Hepatocyte (in vitro differentiated cells): Measurements from ENCODE around the gene TBX5. TPM values are rescaled to one million over a fixed set of nuclear protein-coding genes. Genes with fewer than 3 reads are reported as not detected.

ENCODE experiments used
- DNase-seq: peaks from one replicate; pipeline ENCODE4 v3.0.0-alpha.2; 2016; ENCODE audit warnings: low spot score
- H2AFZ ChIP-seq: fragments of 200-600 bp; sonication (generic); 2 replicates; pipeline ENCODE4 v1.6.0; 2016; ENCODE audit warnings: antibody characterized with exemption, mild to moderate bottlenecking
- H3K27ac ChIP-seq: fragments of 200-600 bp; sonication (generic); 2 replicates; pipeline ENCODE4 v1.5.1; 2016; ENCODE audit warnings: mild to moderate bottlenecking
- H3K27me3 ChIP-seq: fragments of 200-600 bp; sonication (generic); 2 replicates; pipeline ENCODE4 v1.6.1; 2016
- H3K36me3 ChIP-seq: fragments of 200-600 bp; sonication (generic); replicated peaks from 2 replicates; pipeline ENCODE4 v1.5.1; 2016; ENCODE audit warnings: low read depth; ENCODE audit not compliant: insufficient read depth
- H3K4me1 ChIP-seq: fragments of 200-600 bp; sonication (generic); 2 replicates; pipeline ENCODE4 v1.5.1; 2016; ENCODE audit warnings: mild to moderate bottlenecking, moderate library complexity; ENCODE audit not compliant: insufficient read depth
- H3K4me2 ChIP-seq: fragments of 200-600 bp; sonication (generic); 2 replicates; pipeline ENCODE4 v1.6.0; 2016
- H3K4me3 ChIP-seq: fragments of 200-600 bp; sonication (generic); 2 replicates; pipeline ENCODE4 v1.5.1; 2016; ENCODE audit warnings: mild to moderate bottlenecking
- H3K79me2 ChIP-seq: fragments of 200-600 bp; sonication (generic); 2 replicates; pipeline ENCODE4 v1.6.0; 2017; ENCODE audit warnings: mild to moderate bottlenecking
- H3K9me2 ChIP-seq: fragments of 200-600 bp; sonication (generic); replicated peaks from 2 replicates; pipeline ENCODE4 v1.6.0; 2017; ENCODE audit warnings: mild to moderate bottlenecking; ENCODE audit not compliant: insufficient read depth
- H3K9me3 ChIP-seq: fragments of 200-600 bp; sonication (generic); 2 replicates; pipeline ENCODE4 v1.5.1; 2016; ENCODE audit warnings: low read depth, mild to moderate bottlenecking
- H4K20me1 ChIP-seq: fragments of 200-600 bp; sonication (generic); 2 replicates; pipeline ENCODE4 v1.6.0; 2016; ENCODE audit warnings: mild to moderate bottlenecking; ENCODE audit not compliant: insufficient read depth, poor library complexity, severe bottlenecking
- CTCF ChIP-seq: fragments of 200-600 bp; sonication (generic); IDR thresholded peaks from 2 replicates; pipeline ENCODE4 v1.5.1; 2016; ENCODE audit warnings: antibody characterized with exemption, mild to moderate bottlenecking; ENCODE audit not compliant: poor library complexity
- EZH2 ChIP-seq: fragments of 200-600 bp; sonication (generic); IDR thresholded peaks from 2 replicates; pipeline ENCODE4 v1.6.1; 2016; ENCODE audit warnings: antibody characterized with exemption, mild to moderate bottlenecking, borderline replicate concordance
- EZH2phosphoT487 ChIP-seq: fragments of 200-600 bp; sonication (generic); IDR thresholded peaks from one replicate; pipeline ENCODE4 v1.6.1; 2018; ENCODE audit warnings: antibody characterized with exemption, mild to moderate bottlenecking, low read depth, moderate library complexity; ENCODE audit not compliant: unreplicated experiment, severe bottlenecking
- WGBS: methylation state at CpG from one replicate; pipeline ENCODE4 v1.1.6; 2016; ENCODE audit warnings: low lambda C conversion rate; ENCODE audit errors: missing lambda C conversion rate; 5-methylcytosine and 5-hydroxymethylcytosine counted together
- polyA plus RNA-seq: library from polyadenylated mRNA; unstranded; fragments of >200 nt; fragmentation: Nextera tagmentation; extraction: Ambion mirVana; gene quantifications from 2 replicates; pipeline ENCODE4 v1.2.1, GENCODE V29; 2016
- total RNA-seq: library from RNA; depleted of rRNA; stranded (reverse); fragments of >200 nt; gene quantifications from 2 replicates; pipeline ENCODE4 v1.2.3, GENCODE V29; 2014

The TBX5 gene
- total and polyA plus RNA-seq, 2 experiments from 2014 or later = 10.8 to 12.3 TPM

GRCh38 chr12:114402084-114402717, 3.7 kb downstream of the TBX5 start:
- H4K20me1 ChIP-seq = no peaks in the 10 kb centered on the region
- peaks cover 81% of the 10 kb centered on the region for H3K79me2 ChIP-seq
- H3K27ac ChIP-seq = peak overlapping the region; percentile 93
- DNase-seq = no peak
- H3K4me2 ChIP-seq = peak overlapping the region; percentile 86
- TF ChIP-seq CTCF = no peak
- TF ChIP-seq EZH2phosphoT487 = no peak
- TF ChIP-seq EZH2 = no peak
- no peaks in the 10 kb centered on the region for H3K9me2 ChIP-seq
- no peak overlapping the region for H2AFZ ChIP-seq
- 35% methylated on average over 5 of the region's 5 CpGs for WGBS
- H3K9me3 ChIP-seq = no peaks in the 10 kb centered on the region
- H3K36me3 ChIP-seq = no peaks in the 10 kb centered on the region
- H3K4me3 ChIP-seq = peak overlapping the region; percentile 4
- peaks cover 98% of the 10 kb centered on the region for H3K27me3 ChIP-seq
- no peaks in the 10 kb centered on the region for H3K4me1 ChIP-seq

- Histone ChIP-seq H3K27ac (peak overlapping the region; percentile 93), H2AFZ (no peak overlapping the region), H3K4me1 (no peaks in the 10 kb centered on the region), H3K79me2 (peaks cover 81% of the 10 kb centered on the region), H3K36me3 (no peaks in the 10 kb centered on the region), H3K9me3 (no peaks in the 10 kb centered on the region), H4K20me1 (no peaks in the 10 kb centered on the region), H3K4me3 (no peak overlapping the region), H3K27me3 (peaks cover 98% of the 10 kb centered on the region), H3K9me2 (no peaks in the 10 kb centered on the region), H3K4me2 (peak overlapping the region; percentile 86)
- TF ChIP-seq EZH2phosphoT487 (peak; percentile 12), EZH2 (no peak), CTCF (no peak)
- WGBS = 20% methylated on average over 10 of the region's 10 CpGs
- DNase-seq = no peak
These were observed 4.4 kb downstream of the TBX5 start for GRCh38 chr12:114401328-114402083.

- WGBS = 2% methylated on average over 24 of the region's 25 CpGs
- no peaks in the 10 kb centered on the region for H3K9me2 ChIP-seq
- no peak for TF ChIP-seq EZH2phosphoT487
- TF ChIP-seq CTCF = no peak
- no peak for TF ChIP-seq EZH2
- H3K4me2 ChIP-seq = peak overlapping the region; percentile 86
- H3K27ac ChIP-seq = peak overlapping the region; percentile 93
- peaks cover under 1% of the 10 kb centered on the region for H3K4me1 ChIP-seq
- peaks cover 100% of the 10 kb centered on the region for H3K27me3 ChIP-seq
- no peaks in the 10 kb centered on the region for H3K36me3 ChIP-seq
- H2AFZ ChIP-seq = no peak overlapping the region
- no peak overlapping the region for H3K4me3 ChIP-seq
- no peaks in the 10 kb centered on the region for H4K20me1 ChIP-seq
- H3K79me2 ChIP-seq = peaks cover 81% of the 10 kb centered on the region
- peak; percentile 66 for DNase-seq
- no peaks in the 10 kb centered on the region for H3K9me3 ChIP-seq
These were observed 5.0 kb downstream of the TBX5 start for GRCh38 chr12:114400925-114401324.
